PC-9 (cell line): ENCODE measurements around the gene SDK1. TPM values are rescaled to one million over a fixed set of nuclear protein-coding genes. Genes with fewer than 3 reads are reported as not detected.

ENCODE experiments used
- BruUV-seq: library from RNA; stranded (reverse); fragments of 400-500 nt; replicated peaks from 2 replicates; lab custom pipeline; 2021; lab: Mats Ljungman, UMichigan
- CTCF ChIA-PET: fragments of 300-600 bp; sonication (Branson Sonifier 250); formaldehyde crosslinking; loops from one replicate; lab custom pipeline; 2022; ENCODE audit warnings: antibody characterized with exemption; lab: Charles Lee
- POLR2A ChIA-PET: fragments of 300-600 bp; sonication (Branson Sonifier 250); formaldehyde crosslinking; loops from one replicate; lab custom pipeline; 2022; ENCODE audit warnings: antibody characterized with exemption; ENCODE audit not compliant: unreplicated experiment; lab: Charles Lee
- DNase-seq, 2 experiments: peaks; one replicate each; pipeline versions ENCODE4 v3.0.0 to v3.0.0-alpha.2; 2015 to 2022; ENCODE audit warnings: mixed read lengths in 1 of 2
- H2AFZ ChIP-seq: fragments of 200-600 bp; sonication (generic); 2 replicates; pipeline ENCODE4 v1.8.1; 2017; ENCODE audit warnings: antibody characterized with exemption
- H3F3A ChIP-seq: fragments of 200-600 bp; sonication (generic); 2 replicates; pipeline ENCODE4 v1.8.1; 2017; ENCODE audit warnings: antibody characterized with exemption, mild to moderate bottlenecking, low read depth; ENCODE audit not compliant: insufficient read depth
- H3K27ac ChIP-seq: fragments of 200-600 bp; sonication (generic); 2 replicates; pipeline ENCODE4 v1.6.1; 2016; ENCODE audit warnings: mixed run types
- H3K27me3 ChIP-seq: fragments of 200-600 bp; sonication (generic); 2 replicates; pipeline ENCODE4 v1.6.1; 2016; ENCODE audit warnings: low read depth, mixed run types; ENCODE audit not compliant: insufficient read depth
- H3K36me3 ChIP-seq: fragments of 200-600 bp; sonication (generic); 2 replicates; pipeline ENCODE4 v1.6.1; 2016; ENCODE audit warnings: low read depth, mixed run types
- H3K4me1 ChIP-seq: fragments of 200-600 bp; sonication (generic); replicated peaks from 2 replicates; pipeline ENCODE4 v1.6.1; 2016; ENCODE audit warnings: mixed run types; ENCODE audit not compliant: insufficient read depth
- H3K4me2 ChIP-seq: fragments of 200-600 bp; sonication (generic); 2 replicates; pipeline ENCODE4 v1.6.1; 2017; ENCODE audit warnings: mixed run types
- H3K4me3 ChIP-seq: fragments of 200-600 bp; sonication (generic); 2 replicates; pipeline ENCODE4 v1.6.1; 2016; ENCODE audit warnings: mixed run types
- H3K79me2 ChIP-seq: fragments of 200-600 bp; sonication (generic); 2 replicates; pipeline ENCODE4 v1.6.1; 2017; ENCODE audit warnings: low read depth, mixed run types
- H3K9me2 ChIP-seq: fragments of 200-600 bp; sonication (generic); 2 replicates; pipeline ENCODE4 v1.8.1; 2017; ENCODE audit warnings: mild to moderate bottlenecking; ENCODE audit not compliant: insufficient read depth
- H3K9me3 ChIP-seq: fragments of 200-600 bp; sonication (generic); 2 replicates; pipeline ENCODE4 v1.8.1; 2016; ENCODE audit warnings: low read depth; ENCODE audit not compliant: insufficient read depth
- H4K20me1 ChIP-seq: fragments of 200-600 bp; sonication (generic); 2 replicates; pipeline ENCODE4 v1.8.1; 2017; ENCODE audit not compliant: insufficient read depth
- EZH2 ChIP-seq: fragments of 200-600 bp; sonication (generic); IDR thresholded peaks from 2 replicates; pipeline ENCODE4 v1.8.0; 2017; ENCODE audit warnings: antibody characterized with exemption, low read depth
- intact Hi-C: fragments of 100-400 bp; cut with micrococcal nuclease; formaldehyde crosslinking; loops from one replicate; pipeline ENCODE4 v1.10.0; 2022; ENCODE audit not compliant: unreplicated experiment
- total RNA-seq: library from RNA; stranded (reverse); gene quantifications from 2 replicates; pipeline ENCODE4 v1.2.3, GENCODE V29; 2021
- TF ChIP-seq, protein P1 (sequence below): fragments of 200-600 bp; sonication (generic); conservative IDR thresholded peaks from 2 replicates; pipeline ENCODE4 v1.6.1; 2017; ENCODE audit warnings: mixed run types, antibody characterized with exemption, mild to moderate bottlenecking, moderate library complexity

SDK1 gene
- total RNA-seq, 1 experiment from 2014 or later, result not detected

DNA sequence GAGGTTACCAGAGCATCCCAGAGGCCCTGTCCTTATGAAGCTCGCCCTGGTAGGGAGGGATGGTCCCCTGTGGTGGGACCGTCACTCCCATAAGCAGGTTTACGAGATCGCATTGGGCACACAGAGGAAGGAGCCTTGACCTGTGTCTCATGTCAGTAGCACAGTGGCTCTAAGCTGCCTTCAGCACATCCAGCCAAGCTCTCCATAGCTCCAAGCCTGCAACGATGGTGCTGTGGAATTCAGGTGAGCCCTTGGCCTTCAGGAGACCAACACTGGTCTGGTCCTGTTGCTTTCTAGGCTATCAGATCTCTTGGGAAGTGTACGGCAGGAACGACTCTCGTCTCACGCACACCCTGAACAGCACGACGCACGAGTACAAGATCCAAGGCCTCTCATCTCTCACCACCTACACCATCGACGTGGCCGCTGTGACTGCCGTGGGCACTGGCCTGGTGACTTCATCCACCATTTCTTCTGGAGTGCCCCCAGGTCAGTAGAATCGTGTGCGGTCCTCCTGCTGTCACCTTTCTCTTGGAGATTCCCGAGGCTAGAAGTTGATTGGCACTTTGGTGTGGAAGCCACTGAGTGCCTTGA is 775.7 kb downstream of the SDK1 start:
- Histone ChIP-seq H3K79me2 (no peaks in the 10 kb centered on the region), H3K36me3 (no peaks in the 10 kb centered on the region), H3K4me3 (no peak overlapping the region), H4K20me1 (0 out of 2 replicates have a peak, but pooled peaks cover 5% of the 10 kb centered on the region), H2AFZ (no peak overlapping the region), H3K4me2 (no peak overlapping the region), H3F3A (no peaks in the 10 kb centered on the region), H3K27me3 (peaks cover 88% of the 10 kb centered on the region), H3K27ac (no peak overlapping the region), H3K9me2 (no peaks in the 10 kb centered on the region), H3K4me1 (no peaks in the 10 kb centered on the region), H3K9me3 (no peaks in the 10 kb centered on the region)
- intact Hi-C loops, result no loop called here
- no peak for DNase-seq
- TF ChIP-seq EZH2, result no peak
- TF ChIP-seq, protein P1, sequence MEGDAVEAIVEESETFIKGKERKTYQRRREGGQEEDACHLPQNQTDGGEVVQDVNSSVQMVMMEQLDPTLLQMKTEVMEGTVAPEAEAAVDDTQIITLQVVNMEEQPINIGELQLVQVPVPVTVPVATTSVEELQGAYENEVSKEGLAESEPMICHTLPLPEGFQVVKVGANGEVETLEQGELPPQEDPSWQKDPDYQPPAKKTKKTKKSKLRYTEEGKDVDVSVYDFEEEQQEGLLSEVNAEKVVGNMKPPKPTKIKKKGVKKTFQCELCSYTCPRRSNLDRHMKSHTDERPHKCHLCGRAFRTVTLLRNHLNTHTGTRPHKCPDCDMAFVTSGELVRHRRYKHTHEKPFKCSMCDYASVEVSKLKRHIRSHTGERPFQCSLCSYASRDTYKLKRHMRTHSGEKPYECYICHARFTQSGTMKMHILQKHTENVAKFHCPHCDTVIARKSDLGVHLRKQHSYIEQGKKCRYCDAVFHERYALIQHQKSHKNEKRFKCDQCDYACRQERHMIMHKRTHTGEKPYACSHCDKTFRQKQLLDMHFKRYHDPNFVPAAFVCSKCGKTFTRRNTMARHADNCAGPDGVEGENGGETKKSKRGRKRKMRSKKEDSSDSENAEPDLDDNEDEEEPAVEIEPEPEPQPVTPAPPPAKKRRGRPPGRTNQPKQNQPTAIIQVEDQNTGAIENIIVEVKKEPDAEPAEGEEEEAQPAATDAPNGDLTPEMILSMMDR, result no peak
- no TSS peak for BruUV-seq
- ChIA-PET CTCF (no interaction called here), POLR2A (no interaction called here)

DNA sequence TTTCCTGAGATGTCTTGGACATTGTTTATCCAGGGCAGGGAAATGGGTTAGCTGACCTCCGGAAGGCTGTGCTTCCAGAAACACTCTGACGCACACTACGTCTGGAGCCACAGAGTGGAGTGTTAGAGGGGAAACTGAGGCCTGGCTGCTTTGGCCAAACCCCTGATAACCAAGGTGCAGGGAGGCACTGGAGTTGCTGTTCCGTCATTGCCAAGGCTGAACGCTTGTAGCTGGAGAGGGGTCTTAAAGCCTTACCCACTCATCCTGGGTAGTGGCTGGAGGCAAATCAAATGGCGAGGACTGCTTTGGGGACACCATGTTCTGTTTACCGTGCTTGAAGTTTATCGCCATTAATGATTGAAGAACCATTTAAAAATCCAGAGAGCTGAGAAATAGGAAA is 776.9 kb downstream of the SDK1 start:
- no peaks in the 10 kb centered on the region for H3K9me2 ChIP-seq
- TF ChIP-seq EZH2, result no peak
- TF ChIP-seq, protein P1, result no peak
- H3K36me3 ChIP-seq, result no peaks in the 10 kb centered on the region
- H3K4me2 ChIP-seq, result no peak overlapping the region
- H3K27ac ChIP-seq, result no peak overlapping the region
- no peaks in the 10 kb centered on the region for H3K9me3 ChIP-seq
- peaks cover 79% of the 10 kb centered on the region for H3K27me3 ChIP-seq
- H3F3A ChIP-seq, result no peaks in the 10 kb centered on the region
- no peaks in the 10 kb centered on the region for H3K79me2 ChIP-seq
- BruUV-seq, result no TSS peak
- ChIA-PET CTCF (no interaction called here), POLR2A (no interaction called here)
- H2AFZ ChIP-seq, result no peak overlapping the region
- intact Hi-C loops, result no loop called here
- no peaks in the 10 kb centered on the region for H3K4me1 ChIP-seq
- DNase-seq, result no peak
- no peak overlapping the region for H3K4me3 ChIP-seq
- 0 out of 2 replicates have a peak, but pooled peaks cover 5% of the 10 kb centered on the region for H4K20me1 ChIP-seq

DNA sequence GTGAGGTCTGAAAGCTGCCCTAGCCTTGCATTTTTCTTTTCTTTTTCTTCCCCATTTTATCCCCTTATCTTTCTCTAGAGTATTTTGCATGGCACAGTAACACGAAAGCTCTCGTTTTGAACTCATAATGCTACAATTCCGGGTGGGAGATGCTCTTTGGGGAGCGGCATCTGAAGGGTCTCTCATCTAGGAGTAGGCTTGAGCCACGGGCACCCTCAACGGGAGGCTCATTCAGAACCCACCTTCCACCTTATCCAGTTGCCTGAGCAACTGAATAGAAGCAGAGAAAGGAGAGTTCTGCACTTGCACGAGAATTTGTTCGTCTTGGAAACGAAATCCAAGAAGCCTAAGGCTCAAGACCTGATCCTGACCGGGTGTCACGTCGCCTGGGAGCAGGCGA is 777.5 kb downstream of the SDK1 start:
- CTCF ChIA-PET, result no interaction called here
- Histone ChIP-seq H3K9me3 (no peaks in the 10 kb centered on the region), H3K79me2 (no peaks in the 10 kb centered on the region), H3F3A (no peaks in the 10 kb centered on the region), H3K4me2 (no peak overlapping the region), H2AFZ (no peak overlapping the region), H4K20me1 (0 out of 2 replicates have a peak, but pooled peaks cover 5% of the 10 kb centered on the region), H3K27me3 (peaks cover 73% of the 10 kb centered on the region), H3K36me3 (no peaks in the 10 kb centered on the region), H3K27ac (no peak overlapping the region), H3K4me1 (no peaks in the 10 kb centered on the region), H3K4me3 (no peak overlapping the region), H3K9me2 (no peaks in the 10 kb centered on the region)
- intact Hi-C loops, result no loop called here
- no peak for DNase-seq
- POLR2A ChIA-PET, result no interaction called here
- TF ChIP-seq, protein P1, result no peak
- TF ChIP-seq EZH2, result no peak
- no TSS peak for BruUV-seq
